HUES6 (cell line): ENCODE results near the gene PPM1D.
"Not testable (repeated sequence)": the region's sequence is repeated elsewhere in the genome, so short reads cannot be mapped to it uniquely, and the experiment has no call there.

Source experiments
- H3K27ac ChIP-seq: 2 replicates; pipeline ENCODE4 v1.7.0; 2013; ENCODE audit warnings: low read depth, mild to moderate bottlenecking, low read length, inconsistent platforms
- H3K27me3 ChIP-seq: 2 replicates; pipeline ENCODE4 v1.6.1; 2013; ENCODE audit warnings: low read length; ENCODE audit not compliant: control insufficient read depth, insufficient read depth
- H3K36me3 ChIP-seq: 2 replicates; pipeline ENCODE4 v1.6.1; 2013; ENCODE audit warnings: low read length; ENCODE audit not compliant: control insufficient read depth, insufficient read depth
- H3K4me1 ChIP-seq: 2 replicates; pipeline ENCODE4 v1.6.1; 2013; ENCODE audit warnings: low read length; ENCODE audit not compliant: control insufficient read depth, insufficient read depth
- H3K4me3 ChIP-seq: 2 replicates; pipeline ENCODE4 v1.5.1; 2013; ENCODE audit warnings: low read depth, low read length
- H3K9ac ChIP-seq: one replicate; pipeline ENCODE4 v1.6.1; 2013; ENCODE audit warnings: mild to moderate bottlenecking, low read length
- H3K9me3 ChIP-seq: 2 replicates; pipeline ENCODE4 v1.6.1; 2013; ENCODE audit warnings: low read depth, low read length; ENCODE audit not compliant: control insufficient read depth, insufficient read depth

Gene PPM1D

GRCh38 chr17:60573236-60574051 lies 26.5 kb upstream of the PPM1D start:
- no peak overlapping the region for H3K27ac ChIP-seq
- H3K27me3 ChIP-seq: no peaks in the 10 kb centered on the region
- no peak overlapping the region for H3K9ac ChIP-seq
- no peak overlapping the region for H3K4me3 ChIP-seq
- H3K4me1 ChIP-seq: peaks cover 8% of the 10 kb centered on the region
- H3K9me3 ChIP-seq: peaks cover 5% of the 10 kb centered on the region; the same call in 1 of the 2 replicates
- H3K36me3 ChIP-seq: no peaks in the 10 kb centered on the region

GRCh38 chr17:60577147-60577915 lies 22.7 kb upstream of the PPM1D start:
- peaks cover 8% of the 10 kb centered on the region for H3K4me1 ChIP-seq
- no peak overlapping the region for H3K27ac ChIP-seq
- H3K9me3 ChIP-seq: peaks cover 5% of the 10 kb centered on the region; the same call in 1 of the 2 replicates
- no peak overlapping the region for H3K4me3 ChIP-seq
- no peak overlapping the region for H3K9ac ChIP-seq
- H3K36me3 ChIP-seq: no peaks in the 10 kb centered on the region
- no peaks in the 10 kb centered on the region; the same call in 1 of the 2 replicates for H3K27me3 ChIP-seq

- H3K9ac ChIP-seq: no peak overlapping the region
- H3K4me3 ChIP-seq: no peak overlapping the region
- no peak overlapping the region for H3K27ac ChIP-seq
- peaks cover 5% of the 10 kb centered on the region; the same call in 1 of the 2 replicates for H3K9me3 ChIP-seq
- no peaks in the 10 kb centered on the region; the same call in 1 of the 2 replicates for H3K27me3 ChIP-seq
- peaks cover 6% of the 10 kb centered on the region for H3K4me1 ChIP-seq
- H3K36me3 ChIP-seq: no peaks in the 10 kb centered on the region
Observed at GRCh38 chr17:60579090-60579489, 20.9 kb upstream of the PPM1D start.

GRCh38 chr17:60579551-60579950 lies 20.4 kb upstream of the PPM1D start:
- Histone ChIP-seq H3K9me3 (peaks cover 5% of the 10 kb centered on the region; the same call in 1 of the 2 replicates), H3K27ac (no peak overlapping the region), H3K4me1 (peaks cover 6% of the 10 kb centered on the region), H3K36me3 (no peaks in the 10 kb centered on the region), H3K27me3 (no peaks in the 10 kb centered on the region; the same call in 1 of the 2 replicates), H3K9ac (no peak overlapping the region), H3K4me3 (no peak overlapping the region)

GRCh38 chr17:60583008-60583407 lies 17.0 kb upstream of the PPM1D start:
- no peak overlapping the region for H3K27ac ChIP-seq
- no peak overlapping the region for H3K4me3 ChIP-seq
- H3K36me3 ChIP-seq: no peaks in the 10 kb centered on the region
- no peaks in the 10 kb centered on the region for H3K4me1 ChIP-seq
- H3K9me3 ChIP-seq: no peaks in the 10 kb centered on the region
- H3K9ac ChIP-seq: no peak overlapping the region
- no peaks in the 10 kb centered on the region; the same call in 1 of the 2 replicates for H3K27me3 ChIP-seq

- Histone ChIP-seq H3K27ac (no peak overlapping the region), H3K4me1 (no peaks in the 10 kb centered on the region), H3K27me3 (no peaks in the 10 kb centered on the region; the same call in 1 of the 2 replicates), H3K9me3 (no peaks in the 10 kb centered on the region), H3K36me3 (no peaks in the 10 kb centered on the region), H3K9ac (no peak overlapping the region), H3K4me3 (no peak overlapping the region)
Observed at GRCh38 chr17:60585887-60586286, 14.1 kb upstream of the PPM1D start.

GRCh38 chr17:60586288-60586974 lies 13.6 kb upstream of the PPM1D start:
- Histone ChIP-seq H3K27me3 (no peaks in the 10 kb centered on the region), H3K27ac (no peak overlapping the region), H3K9me3 (no peaks in the 10 kb centered on the region), H3K9ac (no peak overlapping the region), H3K36me3 (no peaks in the 10 kb centered on the region), H3K4me3 (no peak overlapping the region), H3K4me1 (no peaks in the 10 kb centered on the region)

GRCh38 chr17:60590070-60590469 lies 9.9 kb upstream of the PPM1D start:
- Histone ChIP-seq H3K4me3 (no peak overlapping the region), H3K36me3 (no peaks in the 10 kb centered on the region), H3K9me3 (no peaks in the 10 kb centered on the region), H3K27me3 (no peaks in the 10 kb centered on the region), H3K9ac (no peak overlapping the region), H3K27ac (no peak overlapping the region), H3K4me1 (no peaks in the 10 kb centered on the region)

GRCh38 chr17:60592750-60593149 lies 7.2 kb upstream of the PPM1D start:
- Histone ChIP-seq H3K27me3 (no peaks in the 10 kb centered on the region), H3K4me1 (no peaks in the 10 kb centered on the region), H3K27ac (no peak overlapping the region), H3K9me3 (no peaks in the 10 kb centered on the region), H3K4me3 (no peak overlapping the region), H3K36me3 (no peaks in the 10 kb centered on the region), H3K9ac (no peak overlapping the region)

- not testable (repeated sequence) for H3K27ac ChIP-seq, H3K36me3 ChIP-seq, H3K27me3 ChIP-seq, H3K4me1 ChIP-seq, H3K4me3 ChIP-seq, H3K9me3 ChIP-seq, H3K9ac ChIP-seq
Observed at GRCh38 chr17:60593441-60594036, 6.5 kb upstream of the PPM1D start.
